Measurements from ENCODE around the gene ACOXL.
"Not testable (repeated sequence)": the region's sequence is repeated elsewhere in the genome, so short reads cannot be mapped to it uniquely, and the experiment has no call there.

The ACOXL gene

GRCh38 chr2:110834134-110834827, 101.9 kb downstream of the ACOXL start:
- DNase-seq = no peak

DNA sequence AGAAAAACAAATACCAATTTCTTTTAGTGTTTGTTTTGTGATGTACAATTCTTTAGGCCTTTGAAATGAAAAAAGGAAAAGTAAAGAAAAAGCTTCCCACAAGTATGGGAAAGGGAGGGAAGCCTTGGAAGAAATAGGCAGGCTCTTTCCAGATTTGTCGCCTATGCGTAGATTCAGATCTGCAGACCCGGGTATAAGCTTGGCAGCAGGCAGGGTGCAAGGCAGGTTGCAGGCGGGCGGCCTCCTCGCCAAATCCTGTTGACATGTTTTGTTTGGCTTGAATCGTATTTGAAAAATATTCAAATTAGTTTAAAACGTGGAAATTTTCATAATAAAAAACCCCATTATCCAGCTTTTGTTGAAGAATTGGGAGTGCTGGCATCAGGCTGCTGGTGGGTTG, 104.3 kb downstream of the ACOXL start:
- no peak for DNase-seq

GRCh38 chr2:110837446-110838409, 105.4 kb downstream of the ACOXL start:
- DNase-seq = no peak

DNA sequence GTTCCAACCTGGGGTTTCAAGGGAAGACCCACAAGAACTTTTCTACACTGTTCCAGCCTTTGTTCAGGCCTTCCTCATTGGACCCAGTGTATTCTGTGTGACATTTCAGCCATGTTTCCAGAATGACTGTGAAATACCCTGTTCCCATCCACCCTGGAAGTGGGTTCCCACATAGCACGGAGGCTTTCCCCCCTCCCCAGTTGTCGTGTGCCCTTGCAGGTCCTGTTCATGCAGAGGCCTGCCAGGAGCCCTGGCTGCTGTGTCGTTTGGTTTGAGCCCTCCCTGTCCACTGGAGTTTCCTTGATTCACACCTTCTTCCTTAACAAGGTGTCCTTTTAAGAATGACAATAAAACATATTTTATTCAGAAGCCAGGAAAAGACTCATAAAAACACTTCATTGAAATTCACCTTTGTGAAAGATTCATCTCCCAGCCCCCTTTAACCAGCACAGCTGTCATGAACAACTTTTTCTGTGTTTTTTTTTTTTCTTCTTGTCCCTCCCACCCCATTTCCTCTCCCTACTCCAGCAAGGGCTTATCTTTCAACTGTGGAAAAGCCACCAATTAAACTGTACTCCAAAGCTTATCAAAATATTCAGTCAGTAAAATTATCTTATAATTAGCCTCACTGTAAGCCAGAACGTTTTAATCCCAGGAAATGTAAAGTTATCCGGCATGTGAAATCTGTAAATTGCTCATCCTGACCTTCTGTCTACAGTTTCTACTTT, 106.4 kb downstream of the ACOXL start:
- DNase-seq = no peak

DNA sequence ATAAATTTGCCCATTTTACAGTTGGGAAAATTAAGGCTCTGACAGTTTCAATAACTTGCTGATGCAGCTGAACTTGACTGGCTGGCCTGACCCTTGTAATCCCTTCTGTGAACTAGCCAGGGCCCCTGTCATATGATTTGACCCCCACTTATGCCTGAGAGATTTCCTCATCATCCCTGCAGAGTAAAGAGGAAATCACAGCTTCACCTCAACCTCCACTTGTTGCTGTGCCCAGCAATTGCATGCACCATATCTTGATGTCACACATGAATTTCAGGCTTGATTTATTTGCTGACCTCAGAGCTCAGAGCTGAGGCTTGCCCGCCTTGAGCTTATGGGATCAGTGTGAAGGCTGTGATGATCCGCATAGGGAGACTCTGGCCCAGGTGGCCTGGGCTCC, 108.1 kb downstream of the ACOXL start:
- DNase-seq = no peak

- DNase-seq = no peak
These were observed 109.7 kb downstream of the ACOXL start for GRCh38 chr2:110842048-110842447.

DNA sequence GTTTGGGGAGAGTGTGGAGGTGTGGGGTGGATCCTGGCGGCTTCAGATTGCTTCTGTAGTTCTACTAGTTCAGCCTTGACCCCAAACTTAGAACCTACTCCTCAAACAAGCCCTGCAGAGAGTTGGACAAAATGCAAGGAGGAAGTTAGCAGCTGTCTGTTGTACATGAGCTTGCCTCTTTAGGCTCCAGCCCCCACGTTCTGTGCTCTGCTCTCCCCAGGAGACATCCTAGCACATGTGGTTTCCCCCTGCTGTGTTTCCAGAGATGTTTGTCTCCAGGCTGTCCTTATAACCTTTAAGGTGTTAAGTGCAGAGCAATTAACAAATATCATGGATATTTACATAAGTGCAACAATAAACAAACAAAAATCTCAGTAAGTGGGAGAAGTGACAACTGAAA, 111.1 kb downstream of the ACOXL start:
- DNase-seq = no peak

- DNase-seq = no peak
These were observed 111.7 kb downstream of the ACOXL start for GRCh38 chr2:110843959-110844510.

- DNase-seq = no peak
These were observed 115.3 kb downstream of the ACOXL start for GRCh38 chr2:110847651-110848050.

GRCh38 chr2:110848071-110848470, 115.7 kb downstream of the ACOXL start:
- no peak for DNase-seq

DNA sequence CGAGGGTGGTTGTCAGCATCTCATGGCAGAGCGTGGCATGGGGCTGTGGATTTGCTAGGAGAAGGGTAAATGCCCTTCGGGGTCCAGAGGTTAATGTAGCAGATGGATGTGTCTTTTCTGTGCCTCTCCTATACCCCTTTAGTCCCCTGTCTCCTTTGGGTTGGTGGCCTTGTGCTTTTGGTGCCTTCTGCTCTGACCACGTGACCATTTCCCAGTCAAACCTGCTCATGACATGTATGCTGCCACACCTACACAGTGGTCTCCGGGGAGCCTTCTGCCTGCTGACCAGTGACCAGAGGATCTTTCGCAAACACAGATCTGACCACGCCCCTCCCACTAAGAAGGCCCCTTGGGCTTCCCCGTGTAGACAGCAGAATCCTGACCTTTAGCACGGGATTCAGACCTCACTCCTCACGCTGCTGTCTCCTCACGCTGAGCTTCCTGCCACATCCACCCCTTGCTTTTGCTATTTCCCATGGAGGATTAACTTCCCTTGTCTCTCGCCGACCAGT, 116.2 kb downstream of the ACOXL start:
- DNase-seq = no peak

DNA sequence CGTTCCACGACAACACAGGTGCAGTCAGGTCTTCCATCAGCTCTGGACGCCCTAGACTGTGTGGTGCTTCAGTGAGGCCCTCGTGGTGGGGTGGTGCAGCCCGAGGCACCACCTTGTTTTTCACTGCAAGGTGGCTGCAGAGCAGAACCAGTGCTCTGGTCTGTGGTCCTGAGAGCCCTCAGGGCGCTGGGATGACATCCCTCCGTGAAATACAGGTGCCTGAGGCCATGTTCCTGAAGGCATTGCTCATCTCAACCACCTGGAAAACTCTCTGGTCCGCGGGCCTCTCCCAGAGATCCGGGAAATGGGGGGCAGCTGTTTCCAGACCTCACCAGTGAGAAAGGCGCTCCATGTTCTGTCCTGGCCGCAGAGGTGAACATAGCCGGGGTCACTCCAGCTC, 119.2 kb downstream of the ACOXL start:
- no peak for DNase-seq

DNA sequence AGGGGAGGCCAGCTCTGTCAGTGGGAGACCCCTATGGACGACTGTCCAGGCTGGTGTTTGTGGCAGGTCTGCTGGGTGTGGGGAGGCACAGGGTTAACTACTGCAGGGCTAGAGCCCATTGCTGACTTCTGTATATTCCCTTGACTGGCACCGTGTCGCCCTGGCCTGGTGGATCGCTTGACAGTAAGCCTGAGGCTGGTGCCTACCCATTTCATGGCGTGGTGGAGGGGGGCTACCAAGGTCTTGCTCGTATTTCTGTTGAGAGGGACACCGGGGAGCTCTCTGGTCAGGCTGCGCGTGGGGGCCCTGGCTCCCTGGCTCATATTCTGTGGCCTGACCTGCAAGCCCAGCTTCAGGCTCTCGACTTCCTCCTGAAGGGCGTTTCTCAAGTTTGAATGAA, 119.7 kb downstream of the ACOXL start:
- DNase-seq = no peak

- peak; percentile 69 for DNase-seq
These were observed 120.3 kb downstream of the ACOXL start for GRCh38 chr2:110852541-110853263.

DNA sequence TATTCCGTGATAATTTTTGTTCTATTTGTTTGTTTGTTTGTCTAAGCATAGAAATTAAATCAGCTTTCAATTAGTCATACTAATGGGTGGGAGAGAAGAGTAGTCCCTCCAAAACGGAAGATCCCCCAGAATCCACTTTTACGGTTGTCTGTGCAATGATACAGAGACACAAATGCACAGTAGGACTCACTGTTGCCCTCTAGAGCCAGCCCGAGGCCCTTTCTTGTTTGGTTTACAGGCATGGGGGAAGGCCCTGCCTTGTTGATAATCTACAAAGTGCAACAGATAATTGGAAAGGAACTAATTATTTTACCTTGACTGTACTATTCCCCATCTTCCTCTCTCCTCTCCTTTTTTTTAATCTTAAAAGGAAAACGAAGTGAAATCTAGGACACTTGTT, 121.1 kb downstream of the ACOXL start:
- DNase-seq = peak; percentile 53

DNA sequence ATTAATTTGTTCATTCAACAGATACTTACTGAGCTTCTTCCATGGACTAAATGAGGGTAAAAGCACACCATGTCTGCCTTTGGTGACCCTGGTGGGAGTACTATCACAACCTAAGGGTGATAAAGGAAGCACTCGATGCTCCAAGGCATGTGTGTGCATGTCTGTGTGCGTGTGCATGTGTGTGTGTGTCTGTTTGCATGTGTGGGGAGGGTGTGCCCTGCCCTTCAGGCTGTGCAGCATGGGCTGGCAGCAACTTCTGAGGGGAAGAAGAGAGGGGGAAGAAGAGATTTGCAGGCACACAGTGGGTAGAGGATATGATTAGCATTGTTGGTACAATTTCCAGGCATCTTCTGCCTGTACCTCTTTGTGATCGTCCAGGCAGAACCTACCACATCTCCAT, 121.6 kb downstream of the ACOXL start:
- no peak for DNase-seq

DNA sequence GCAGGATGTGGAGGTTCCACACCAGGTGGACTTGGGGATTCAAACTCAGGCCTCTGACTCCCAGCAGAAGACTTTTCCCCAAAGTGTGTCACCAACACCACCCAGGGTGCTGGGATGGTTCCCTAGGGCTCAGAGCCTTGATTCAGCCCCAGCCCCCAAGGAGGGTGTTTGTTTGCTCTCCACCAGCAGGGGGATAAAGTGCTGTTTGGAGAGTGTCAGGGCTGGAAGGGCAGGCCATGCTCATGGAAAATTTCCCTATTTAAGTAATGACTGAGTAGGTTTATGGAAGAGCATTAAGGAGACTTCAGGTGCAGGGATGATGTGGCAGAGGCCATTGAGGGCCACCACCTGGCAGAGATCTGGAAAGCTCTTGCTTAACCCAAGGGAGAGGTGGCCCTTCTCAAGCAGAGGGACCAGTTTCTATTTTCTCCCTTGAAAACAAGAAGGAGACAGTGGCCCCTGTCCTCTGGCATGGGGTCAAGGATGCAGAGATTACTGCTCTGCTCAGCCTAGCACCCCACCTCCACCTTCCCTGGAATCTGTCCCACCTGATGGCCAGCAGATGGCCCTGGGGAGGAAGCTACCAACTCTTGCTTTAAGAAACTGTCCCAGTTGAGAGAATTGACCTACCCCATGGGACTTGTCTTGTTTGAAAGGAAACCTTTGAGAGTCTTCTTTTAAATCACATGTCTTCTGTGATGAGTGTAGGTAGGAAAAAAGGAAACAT, 122.1 kb downstream of the ACOXL start:
- no peak for DNase-seq

GRCh38 chr2:110855841-110856240, 123.5 kb downstream of the ACOXL start:
- DNase-seq = not testable (repeated sequence)

GRCh38 chr2:110858135-110858725, 125.9 kb downstream of the ACOXL start:
- DNase-seq = peak; percentile 81

DNA sequence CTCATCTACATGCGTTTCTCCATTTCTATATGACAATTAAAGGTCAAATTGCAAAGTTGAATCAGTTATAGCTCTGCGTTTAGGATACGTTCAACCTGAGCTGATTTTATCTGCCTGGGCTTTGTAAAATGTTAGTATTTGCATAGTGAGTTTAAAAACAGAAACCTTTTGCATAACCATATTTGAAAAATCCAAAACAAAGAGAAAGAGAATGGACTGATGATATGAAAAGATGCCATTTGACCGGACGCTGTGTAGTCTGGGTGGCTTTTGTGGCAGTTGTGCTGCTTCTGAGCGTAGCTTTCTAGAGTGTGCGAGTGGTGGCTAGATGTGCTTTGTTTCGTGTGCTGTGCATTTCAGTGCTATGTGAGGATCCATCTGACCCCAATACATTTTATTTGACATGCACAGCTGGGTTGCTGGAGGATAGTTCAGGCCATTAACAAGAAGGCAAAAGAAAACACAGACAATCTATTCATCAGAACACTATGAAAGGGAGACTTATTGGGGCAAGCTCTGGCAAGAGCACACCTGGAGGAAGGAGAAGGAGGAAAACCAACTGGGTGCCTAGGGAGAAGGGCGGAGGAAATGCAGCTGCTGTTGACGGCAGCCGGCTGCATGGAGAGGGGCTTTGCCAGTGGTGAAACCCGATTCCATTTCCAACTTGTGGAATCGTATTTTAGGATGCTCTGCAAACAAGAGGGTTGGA, 126.8 kb downstream of the ACOXL start:
- no peak for DNase-seq

Data from CD4-positive, alpha-beta T cell treated with Interferon gamma for 1 hour (primary cell).